HL-60 (cell line): Measurements from ENCODE around the gene SDF4.

ENCODE experiments used
- DNase-seq, 2 experiments: peaks; one replicate each; pipeline ENCODE4 v3.0.0-alpha.2; 2010 to 2020; ENCODE audit warnings: low read depth in 1 of 2, low spot score in 1 of 2
- H3K27ac ChIP-seq: fragments of 250-450 bp; sonication (Bioruptor Pico); replicated peaks from 2 replicates; pipeline ENCODE4 v1.5.1; 2020; ENCODE audit warnings: mild to moderate bottlenecking, moderate library complexity
- H3K27me3 ChIP-seq: fragments of 250-450 bp; sonication (Bioruptor Pico); 2 replicates; pipeline ENCODE4 v1.5.1; 2021; ENCODE audit warnings: mild to moderate bottlenecking, moderate library complexity; ENCODE audit not compliant: insufficient read depth, poor library complexity, severe bottlenecking
- H3K4me3 ChIP-seq: replicated peaks from 2 replicates; pipeline ENCODE4 v1.5.1; 2011; ENCODE audit warnings: mild to moderate bottlenecking, control low read depth, low read length; ENCODE audit not compliant: insufficient read depth
- CTCF ChIP-seq: IDR thresholded peaks from one replicate; pipeline ENCODE4 v1.5.1; 2011; ENCODE audit warnings: low read length, control low read depth, inconsistent platforms; ENCODE audit not compliant: insufficient read depth
- GABPA ChIP-seq: IDR thresholded peaks from 2 replicates; pipeline ENCODE4 v1.6.1; 2012; ENCODE audit warnings: low read depth
- POLR2AphosphoS5 ChIP-seq: IDR thresholded peaks from 2 replicates; pipeline ENCODE4 v1.6.1; 2012; ENCODE audit warnings: low read depth
- REST ChIP-seq: IDR thresholded peaks from 2 replicates; pipeline ENCODE4 v1.6.1; 2012; ENCODE audit warnings: low read depth; ENCODE audit not compliant: insufficient replicate concordance
- SPI1 ChIP-seq: IDR thresholded peaks from 2 replicates; pipeline ENCODE4 v1.6.1; 2012; ENCODE audit warnings: low read depth, mild to moderate bottlenecking, borderline replicate concordance

SDF4 gene

GRCh38 chr1:1221887-1222574 lies 9.8 kb downstream of the SDF4 start:
- no peak for DNase-seq
- H3K27me3 ChIP-seq: no peaks in the 10 kb centered on the region
- no peak overlapping the region for H3K27ac ChIP-seq
- no peak overlapping the region for H3K4me3 ChIP-seq
- TF ChIP-seq REST: no peak
- TF ChIP-seq POLR2AphosphoS5: no peak

GRCh38 chr1:1220197-1220596 lies 11.6 kb downstream of the SDF4 start:
- no peak for TF ChIP-seq REST
- TF ChIP-seq CTCF: no peak
- TF ChIP-seq POLR2AphosphoS5: no peak
- TF ChIP-seq GABPA: no peak
- no peak for TF ChIP-seq SPI1
- no peak for DNase-seq
- Histone ChIP-seq H3K4me3 (no peak overlapping the region), H3K27ac (no peak overlapping the region), H3K27me3 (no peaks in the 10 kb centered on the region)

DNA sequence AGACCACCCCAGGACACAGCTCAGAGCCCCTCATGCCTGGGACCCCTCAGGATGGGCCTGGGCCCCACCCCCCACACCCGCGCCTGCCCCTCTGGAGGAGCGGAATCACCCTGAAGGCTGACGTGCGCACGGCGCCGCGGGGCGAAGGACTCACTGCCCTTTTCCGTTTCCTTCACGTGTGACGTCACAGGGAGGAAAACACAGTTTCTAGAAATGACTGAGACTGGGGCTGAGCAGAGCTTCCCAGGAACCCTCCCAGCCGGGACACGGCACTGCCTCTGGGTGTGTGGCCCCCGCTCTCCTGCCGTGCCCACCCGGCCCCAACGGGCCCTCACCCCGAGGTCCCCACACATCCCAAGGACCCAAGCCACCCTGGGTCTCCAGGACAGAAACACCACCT lies 12.5 kb downstream of the SDF4 start:
- Histone ChIP-seq H3K27ac (no peak overlapping the region), H3K27me3 (no peaks in the 10 kb centered on the region), H3K4me3 (no peak overlapping the region)
- TF ChIP-seq POLR2AphosphoS5: no peak
- TF ChIP-seq REST: no peak
- TF ChIP-seq CTCF: no peak
- TF ChIP-seq SPI1: no peak
- TF ChIP-seq GABPA: no peak
- no peak for DNase-seq
